GM12878 (cell line): ENCODE results near the gene KLF3.

ENCODE experiments used
- CTCF ChIP-seq, 3 experiments: IDR thresholded peaks in 2 of 3; conservative IDR thresholded peaks in 1 of 3; 2 replicates each; pipeline ENCODE4 v1.5.1; 2011; ENCODE audit warnings: low read depth in 3 of 3, low read length in 3 of 3, mild to moderate bottlenecking in 3 of 3, control low read depth in 2 of 3, moderate library complexity in 2 of 3, inconsistent platforms in 1 of 3, mixed read lengths in 1 of 3; ENCODE audit not compliant: control insufficient read depth in 2 of 3, insufficient read depth in 1 of 3; ENCODE audit errors: extremely low read depth in 1 of 3
- EZH2 ChIP-seq: IDR thresholded peaks from 2 replicates; pipeline ENCODE4 v1.6.1; 2012; ENCODE audit warnings: low read depth, mild to moderate bottlenecking, control low read depth, inconsistent platforms, low read length, borderline replicate concordance; ENCODE audit not compliant: control insufficient read depth
- POLR2A ChIP-seq: IDR thresholded peaks from 2 replicates; pipeline ENCODE4 v1.6.1; 2011; ENCODE audit warnings: low read depth, mild to moderate bottlenecking, low read length

GRCh38 chr4:38740303-38740702 lies 76.3 kb downstream of the KLF3 start:
- TF ChIP-seq POLR2A (no peak), EZH2 (no peak), CTCF (IDR thresholded peaks at IDR 0.05 in 2 of 3, conservative IDR thresholded peaks at IDR 0.05 in 1 of 3; ENCODE audit: control insufficient read depth in 2 of 3, extremely low read depth in 1 of 3, insufficient read depth in 1 of 3, low read depth in 3 of 3, low read length in 3 of 3) (no peak)
